ENCODE results near the gene MAN2A2. TPM values are rescaled to one million over a fixed set of nuclear protein-coding genes. Genes with fewer than 3 reads are reported as not detected.
"Not testable (repeated sequence)": the region's sequence is repeated elsewhere in the genome, so short reads cannot be mapped to it uniquely, and the experiment has no call there.

The MAN2A2 gene
- polyA plus RNA-seq, 10 donors: 21.2 to 44.6 (median 33.3) TPM

DNA sequence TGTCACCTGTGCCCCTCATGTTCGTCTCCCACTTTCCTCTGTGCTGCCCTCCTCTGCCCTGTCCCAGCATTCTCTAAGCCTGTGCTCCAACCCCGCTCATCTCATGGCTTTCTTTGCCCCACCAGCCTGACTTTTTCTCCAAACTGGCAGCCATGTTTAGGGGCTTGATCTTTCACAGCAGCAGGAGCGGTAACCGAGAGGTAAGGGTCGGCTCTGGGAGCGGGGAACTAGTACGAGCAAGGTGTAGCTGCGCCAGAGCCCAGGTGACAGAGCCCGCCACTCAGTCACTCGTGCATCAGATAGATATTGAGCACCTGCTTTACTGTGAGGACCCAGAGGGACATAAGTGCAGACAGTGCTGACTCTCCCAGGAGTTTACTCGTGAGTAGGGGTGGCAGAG, 13.4 kb downstream of the MAN2A2 start:
- no peak for DNase-seq

DNA sequence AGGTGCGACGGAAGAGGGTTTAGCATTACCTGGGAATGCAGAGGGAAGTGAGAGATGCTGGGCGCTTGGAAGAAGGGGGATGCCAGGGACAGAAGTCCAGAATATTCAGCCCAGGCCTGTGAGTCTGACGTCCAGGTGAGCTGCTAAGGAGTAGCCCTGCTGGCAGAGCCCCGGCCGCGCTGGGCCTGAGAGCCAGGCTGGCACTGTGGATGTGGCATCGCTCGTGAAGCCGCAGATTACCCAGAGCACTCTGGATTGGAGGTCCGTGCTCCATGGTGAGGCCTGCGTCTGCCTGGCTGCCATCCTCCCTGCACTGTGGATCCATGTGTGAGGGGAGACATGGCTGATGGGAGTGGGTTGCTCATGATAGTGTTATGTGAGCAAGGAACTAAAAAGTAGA, 14.5 kb downstream of the MAN2A2 start:
- no peak for DNase-seq

DNA sequence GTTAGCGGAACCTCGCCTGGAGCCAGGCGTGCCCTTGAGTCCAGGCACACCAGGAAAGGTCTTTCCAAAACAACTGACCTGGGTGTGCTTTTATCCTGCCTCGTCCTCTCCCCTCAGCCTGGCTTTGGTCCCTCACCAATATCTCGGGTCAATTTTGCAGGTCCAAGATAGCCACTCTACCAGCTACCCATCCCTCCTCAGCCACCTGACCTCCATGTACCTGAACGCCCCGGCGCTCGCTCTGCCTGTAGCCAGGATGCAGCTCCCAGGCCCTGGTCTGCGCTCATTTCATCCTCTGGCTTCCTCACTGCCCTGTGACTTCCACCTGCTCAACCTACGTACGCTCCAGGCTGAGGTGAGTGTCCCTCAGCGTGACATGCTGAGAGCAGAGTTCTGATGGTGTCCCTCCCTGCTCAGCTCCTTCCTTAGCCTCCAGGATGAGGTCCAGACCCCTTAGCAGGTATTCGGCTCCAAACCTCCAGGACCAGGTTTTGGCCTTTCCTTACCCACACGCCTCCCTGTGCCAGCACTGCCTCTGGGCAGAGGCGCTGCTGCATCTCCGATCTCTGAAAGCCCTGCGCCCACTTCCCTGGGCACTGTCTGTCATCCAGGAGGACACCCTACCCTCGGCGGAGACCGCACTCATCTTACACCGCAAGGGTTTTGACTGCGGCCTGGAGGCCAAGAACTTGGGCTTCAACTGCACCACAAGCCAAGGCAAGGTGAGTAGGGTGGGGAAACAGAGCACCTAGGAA, 15.1 kb downstream of the MAN2A2 start:
- no peak for DNase-seq

DNA sequence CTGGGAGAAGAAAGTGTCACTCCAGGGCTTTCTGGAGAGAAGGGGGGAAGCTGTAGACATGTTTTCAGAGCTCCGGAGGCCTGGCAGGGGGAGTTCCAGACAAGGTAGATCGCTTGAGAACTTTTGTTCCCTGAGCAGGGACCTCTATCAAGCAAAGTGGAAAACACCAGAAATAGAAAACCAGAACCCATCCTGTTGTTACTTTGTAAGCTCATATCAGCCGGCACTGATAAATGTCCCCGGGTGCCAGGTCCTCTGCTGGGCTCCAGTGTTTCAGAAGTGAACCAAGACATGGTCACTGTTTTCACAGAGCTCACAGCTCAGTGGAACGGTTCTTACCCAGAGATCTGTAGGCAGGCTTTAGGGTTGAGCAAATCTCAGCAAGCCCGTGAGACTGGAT, 15.7 kb downstream of the MAN2A2 start:
- DNase-seq: no peak

DNA sequence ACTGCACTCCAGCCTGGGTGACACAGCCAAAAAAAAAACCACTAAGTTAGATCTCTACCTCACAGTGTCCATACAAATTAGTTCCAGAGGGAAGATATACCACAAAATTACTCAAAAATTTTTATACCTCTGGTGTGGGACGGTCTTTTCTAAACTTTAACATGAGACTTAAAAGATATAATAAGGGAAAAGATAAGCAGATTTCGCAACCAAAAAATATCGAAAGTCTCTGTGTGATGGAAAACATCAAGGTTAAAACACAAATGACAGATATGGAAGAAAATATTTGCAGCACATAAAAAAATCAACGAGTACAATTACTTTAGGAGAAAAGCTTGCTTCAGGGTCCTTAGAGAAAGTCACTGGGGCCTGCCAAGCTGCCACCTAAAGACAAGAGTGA, 18.8 kb downstream of the MAN2A2 start:
- DNase-seq: no peak

DNA sequence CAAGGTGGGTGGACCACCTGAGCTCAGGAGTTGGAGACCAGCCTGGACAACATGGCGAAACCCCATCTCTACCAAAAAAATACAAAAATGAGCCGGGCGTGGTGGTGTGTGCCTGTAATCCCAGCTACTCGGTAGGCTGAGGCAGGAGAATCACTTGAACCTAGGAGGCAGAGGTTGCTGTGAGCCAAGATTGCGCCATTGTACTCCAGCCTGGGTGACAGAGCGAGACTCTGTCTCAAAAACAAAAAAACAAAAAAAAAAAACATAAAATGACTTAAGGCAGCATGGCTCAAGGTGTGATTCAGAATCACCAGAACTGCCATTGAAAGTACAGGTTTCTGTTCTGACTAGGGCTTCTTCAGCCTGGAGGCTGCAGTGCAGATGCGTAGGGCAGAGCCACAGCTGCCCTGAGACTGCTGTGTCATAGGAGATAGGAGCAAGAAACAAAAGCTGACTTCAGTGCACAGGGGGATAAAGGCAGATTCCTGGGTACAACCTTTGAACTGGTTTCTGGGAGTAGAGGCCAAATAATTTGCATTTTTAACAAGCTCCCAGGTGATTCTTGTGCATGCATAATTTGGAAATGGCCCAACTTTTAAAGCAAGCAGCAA, 19.7 kb downstream of the MAN2A2 start:
- DNase-seq: not testable (repeated sequence)

DNA sequence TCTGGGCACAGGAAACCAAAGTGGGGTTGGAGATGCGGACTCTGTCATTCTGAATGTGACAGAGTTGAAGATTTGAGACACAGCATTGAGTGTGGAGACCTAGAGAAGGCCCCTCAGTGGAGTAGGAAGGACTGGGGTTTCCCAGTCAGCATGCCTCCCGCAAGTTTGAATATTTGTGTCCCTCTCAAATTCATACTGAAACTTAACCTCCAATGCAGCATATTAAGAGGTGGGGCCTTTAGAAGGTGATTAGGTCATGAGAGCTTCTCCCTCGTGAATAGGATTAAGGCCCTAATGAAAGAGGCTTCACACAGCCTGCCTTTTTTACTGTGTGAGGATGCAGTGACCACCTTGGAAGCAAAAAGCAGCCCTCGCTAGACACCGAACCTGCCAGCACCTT, 21.3 kb downstream of the MAN2A2 start:
- DNase-seq: no peak

DNA sequence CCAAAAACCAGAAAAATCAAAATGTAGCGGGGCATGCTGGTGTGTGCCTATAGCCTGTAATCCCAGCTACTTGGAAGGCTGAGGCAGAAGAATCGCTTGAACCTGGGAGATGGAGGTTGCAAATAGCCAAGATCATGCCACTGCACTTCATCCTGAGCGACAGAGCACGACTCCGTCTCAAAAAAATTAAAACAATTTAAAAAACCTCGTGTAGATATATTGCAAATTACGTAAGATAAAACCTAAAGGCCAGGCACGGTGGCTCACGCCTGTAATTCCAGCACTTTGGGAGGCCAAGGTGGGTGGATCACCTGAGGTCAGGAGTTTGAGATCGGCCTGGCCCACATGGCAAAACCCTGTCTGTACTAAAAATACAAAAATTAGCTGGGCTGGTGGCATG, 23.7 kb downstream of the MAN2A2 start:
- DNase-seq: not testable (repeated sequence)

DNA sequence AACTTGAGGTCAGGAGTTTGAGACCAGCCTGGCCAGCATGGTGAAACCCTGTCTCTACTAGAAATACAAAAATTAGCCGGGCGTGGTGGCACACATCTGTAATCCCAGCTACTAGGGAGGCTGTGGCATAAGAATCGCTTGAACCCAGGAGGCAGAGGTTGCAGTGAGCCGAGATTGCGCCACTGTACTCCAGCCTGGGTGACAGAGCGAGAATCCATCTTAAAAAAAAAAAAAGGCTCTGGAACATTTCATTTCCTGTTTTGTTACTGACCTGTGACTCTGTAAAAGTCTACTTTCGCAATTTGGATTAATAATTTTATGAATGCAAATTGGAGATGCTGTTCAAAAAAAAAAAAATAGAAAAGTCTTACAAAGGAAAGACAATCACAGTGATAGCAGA, 25.0 kb downstream of the MAN2A2 start:
- not testable (repeated sequence) for DNase-seq

DNA sequence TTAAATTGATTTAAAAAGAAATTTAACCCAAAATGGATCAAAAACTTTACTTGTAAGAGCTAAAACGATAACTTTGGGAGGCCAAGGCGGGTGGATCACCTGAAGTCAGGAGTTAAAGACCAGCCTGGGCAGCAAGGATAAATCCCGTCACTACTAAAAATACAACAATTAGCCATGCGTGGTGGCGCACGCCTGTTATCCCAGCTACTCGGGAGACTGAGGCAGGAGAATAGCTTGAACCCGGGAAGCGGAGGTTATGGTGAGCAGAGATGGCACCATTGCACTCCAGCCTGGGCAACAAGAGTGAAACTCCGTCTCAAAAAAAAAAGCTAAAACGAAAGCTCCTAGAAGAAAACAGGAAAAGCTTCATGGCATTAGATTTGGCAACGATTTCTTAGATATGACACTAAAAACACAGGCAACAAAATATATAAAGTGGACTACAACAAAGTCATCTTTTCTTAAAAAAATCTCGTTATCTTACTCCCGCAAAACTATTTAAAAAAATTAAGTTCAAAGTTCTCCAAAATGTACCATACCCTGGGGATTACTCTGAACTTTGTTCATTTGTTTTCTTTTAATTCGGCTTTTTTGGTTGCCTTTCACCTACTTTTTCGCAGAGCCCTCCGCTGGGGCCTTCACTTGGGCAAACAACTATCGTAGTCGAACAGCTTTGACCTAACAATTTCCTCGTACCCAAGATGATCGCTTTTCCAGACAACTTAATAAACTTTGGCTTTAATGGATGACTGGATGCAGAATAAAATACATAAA, 26.3 kb downstream of the MAN2A2 start:
- no peak for DNase-seq

DNA sequence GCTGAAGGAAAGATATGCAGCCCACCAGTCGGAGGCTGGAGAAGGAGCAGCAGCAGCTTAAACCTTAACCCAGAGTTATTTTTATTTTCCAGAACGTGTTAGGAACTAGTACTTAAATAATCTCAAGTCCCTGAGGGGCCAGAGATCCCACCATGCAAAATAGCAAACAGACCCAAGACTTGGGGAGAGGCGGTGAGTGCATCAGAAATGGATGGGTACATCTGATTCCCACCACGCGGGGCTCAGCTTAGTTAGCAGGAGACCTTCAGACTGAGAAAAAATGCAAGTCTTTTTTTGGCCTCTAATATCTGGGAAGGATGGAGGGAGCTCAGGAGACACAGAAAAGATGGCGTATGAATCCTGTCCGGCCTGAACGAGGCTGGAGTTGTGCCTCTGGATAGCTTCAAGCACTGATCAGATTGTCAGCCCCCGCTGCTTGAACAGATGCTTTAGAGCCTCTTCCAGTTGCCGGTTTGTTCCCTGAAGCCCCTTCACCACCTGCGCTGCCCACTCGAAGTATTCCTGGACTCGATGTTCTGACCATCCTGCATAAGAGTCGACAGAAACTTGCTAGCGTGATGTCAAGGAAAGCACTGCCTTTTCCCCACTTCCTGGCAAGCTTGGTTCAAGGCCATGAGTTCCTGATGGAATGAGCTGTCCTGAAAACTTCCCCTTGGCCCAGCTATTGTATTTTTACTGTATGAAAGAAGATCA, 27.9 kb downstream of the MAN2A2 start:
- no peak for DNase-seq

DNA sequence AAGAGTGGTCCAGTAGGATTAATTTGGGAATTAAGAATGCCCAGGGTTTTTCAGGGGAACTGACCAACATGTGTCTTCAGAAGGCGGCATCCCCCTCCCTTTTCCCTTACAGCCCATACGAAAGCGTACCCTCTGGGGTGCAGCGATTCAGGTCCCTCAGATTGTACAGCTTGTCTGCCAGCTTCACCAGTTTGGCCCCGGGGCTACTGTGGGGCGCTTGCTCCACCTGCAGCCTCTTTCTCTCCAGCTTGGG, 28.4 kb downstream of the MAN2A2 start:
- no peak for DNase-seq

DNA sequence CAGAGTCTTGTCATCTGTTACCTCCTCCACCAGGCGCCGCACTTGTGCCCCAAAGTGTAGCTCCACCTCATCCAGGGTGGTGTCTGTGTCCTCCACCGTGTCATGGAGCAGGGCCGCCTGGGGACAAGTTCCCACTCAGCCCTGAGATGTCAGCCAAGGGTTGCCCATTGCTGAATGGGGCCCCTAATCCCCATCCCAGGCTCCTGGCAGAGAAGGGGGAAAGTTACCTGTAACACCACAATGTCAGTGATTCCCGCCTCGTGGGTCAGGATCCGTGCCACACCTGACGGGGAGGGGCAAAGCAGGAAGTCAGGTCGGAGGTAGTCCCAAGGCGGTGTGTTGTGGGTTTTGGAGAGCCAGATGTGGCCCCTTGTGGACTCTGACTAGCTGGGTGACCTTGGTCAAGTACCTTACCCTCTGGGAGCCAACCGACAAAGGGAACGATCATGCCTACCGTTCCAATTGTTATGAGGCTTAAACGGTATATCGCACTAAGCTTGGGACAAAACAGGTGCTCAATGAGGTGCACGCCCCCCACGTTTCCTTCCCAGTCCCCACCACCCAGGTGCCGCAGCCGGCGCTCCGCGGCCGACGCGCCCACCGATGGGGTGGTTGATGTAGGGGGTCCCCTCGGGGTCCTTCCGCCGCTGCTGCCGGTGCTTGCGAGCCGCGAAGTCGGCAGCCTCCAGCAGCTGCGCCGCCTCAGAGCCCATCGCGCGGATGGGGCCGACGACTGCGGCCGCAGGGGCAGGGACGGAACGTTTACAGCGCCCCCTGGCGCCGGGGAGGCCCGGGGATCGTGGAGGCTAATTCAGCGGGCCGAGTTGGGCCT, 28.9 kb downstream of the MAN2A2 start, which contains the start of gene HDDC3:
HDDC3 (minus strand) TSS at position 722 of the 832 bp plus-strand sequence; CDS start at position 713, 9 bp downstream.
- peak; percentile 79 to 95 (median 93) for DNase-seq

DNA sequence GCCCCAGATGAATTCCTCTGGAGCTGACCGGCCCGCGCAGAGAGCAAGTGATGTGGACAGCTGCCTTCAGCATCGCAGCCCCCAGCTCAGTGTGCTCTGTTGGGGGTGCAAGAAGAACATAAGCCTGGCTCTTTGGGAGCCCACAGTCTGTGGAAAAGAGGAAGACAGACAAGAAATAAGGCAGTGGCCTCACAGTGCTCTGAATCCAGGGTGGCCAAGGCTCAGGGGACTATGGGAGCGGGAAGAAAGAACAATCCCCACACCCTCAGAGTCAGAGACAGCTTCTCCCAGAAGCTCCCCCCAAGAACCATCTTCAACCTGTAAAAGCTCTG, 29.5 kb downstream of the MAN2A2 start:
- no peak for DNase-seq

DNA sequence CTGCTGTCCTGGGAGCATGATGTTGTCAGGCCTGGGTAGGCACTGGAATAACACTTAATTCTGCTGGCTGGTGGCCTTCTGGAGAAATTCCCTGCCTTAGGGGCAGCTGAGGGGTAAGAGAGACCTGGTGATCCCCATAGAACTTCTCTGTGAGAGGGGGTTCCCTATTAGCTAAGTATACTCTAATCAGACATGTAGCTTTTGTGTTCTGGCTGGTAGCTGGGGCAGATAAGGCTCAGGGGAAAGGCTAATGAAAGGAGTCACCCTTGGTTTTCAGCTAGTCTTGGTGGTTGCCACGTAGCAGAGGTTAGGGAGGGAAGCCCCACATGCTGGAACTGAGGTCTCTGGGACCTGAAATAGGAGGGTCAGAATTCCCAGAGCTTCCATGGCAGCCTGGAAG, 30.2 kb downstream of the MAN2A2 start:
- DNase-seq: no peak

DNA sequence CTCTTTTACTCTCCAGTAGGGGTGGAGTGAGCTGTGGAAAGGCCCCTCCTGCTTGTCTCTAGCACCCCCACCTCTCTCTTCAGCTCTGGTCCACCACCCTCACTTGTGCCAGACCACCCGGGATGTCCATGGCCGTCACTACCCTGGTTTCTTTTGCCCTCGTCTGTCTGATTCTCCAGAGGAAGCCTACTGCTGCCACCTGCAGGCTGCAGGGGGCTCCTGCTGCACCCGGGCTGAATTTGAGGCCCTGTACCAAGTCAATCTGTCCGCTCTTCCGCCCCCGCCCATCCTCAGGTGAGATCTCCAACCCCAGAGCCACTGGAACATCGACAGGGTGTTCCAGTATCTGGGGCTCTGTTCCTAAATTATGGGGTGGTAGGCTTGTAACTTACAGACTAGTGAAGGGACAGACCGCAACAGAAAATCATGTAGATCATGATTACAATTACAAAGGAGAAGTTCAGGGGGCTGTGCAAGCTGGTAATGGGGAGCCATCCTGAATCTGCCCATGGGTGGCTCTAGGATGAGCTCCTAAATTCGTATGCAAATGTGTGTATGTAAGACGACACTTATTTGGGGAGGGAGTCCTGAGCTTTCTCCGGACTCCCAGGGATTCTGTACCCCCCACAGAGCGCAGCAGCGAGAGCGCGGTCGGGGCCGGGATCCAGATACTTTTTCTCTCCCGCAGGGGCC, 31.3 kb downstream of the MAN2A2 start:
- peak; percentile 68 to 91 (median 82) for DNase-seq

DNA sequence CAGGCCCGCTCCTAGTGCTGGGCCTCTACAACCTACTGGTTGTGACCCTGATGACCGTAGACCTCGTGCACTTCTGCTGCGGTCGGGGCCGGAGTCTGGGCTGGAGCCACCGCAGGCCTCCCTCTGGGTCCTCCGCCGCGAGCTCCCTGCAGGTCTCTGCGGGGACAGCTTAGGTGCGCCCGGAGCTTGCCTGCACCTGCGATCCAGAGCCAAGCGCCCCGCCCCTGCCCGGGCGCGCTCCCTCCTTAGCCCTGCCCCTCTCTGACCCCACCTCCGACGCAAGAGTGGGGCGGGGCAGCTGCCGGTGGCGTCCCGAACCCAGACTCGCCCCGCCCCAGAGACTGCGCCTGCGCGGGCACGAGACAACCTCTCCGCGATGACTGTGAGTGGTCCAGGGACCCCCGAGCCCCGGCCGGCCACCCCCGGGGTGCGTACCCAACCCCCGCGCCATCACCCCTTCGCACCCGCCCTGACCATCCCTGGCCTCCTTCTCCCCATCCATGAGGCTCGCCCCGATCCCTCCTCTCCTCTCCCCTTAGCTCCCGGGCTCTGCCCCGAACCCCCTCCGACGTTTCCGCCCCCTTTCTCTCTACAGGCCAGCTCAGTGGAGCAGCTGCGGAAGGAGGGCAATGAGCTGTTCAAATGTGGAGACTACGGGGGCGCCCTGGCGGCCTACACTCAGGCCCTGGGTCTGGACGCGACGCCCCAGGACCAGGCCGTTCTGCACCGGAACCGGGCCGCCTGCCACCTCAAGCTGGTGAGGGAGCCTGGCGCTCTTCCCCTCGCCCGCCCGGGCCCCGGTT, 32.0 kb downstream of the MAN2A2 start, which contains the start of gene UNC45A:
UNC45A (plus strand) TSS at position 337 of the 803 bp plus-strand sequence; CDS start at position 377, 40 bp downstream.
- DNase-seq: peak; percentile 88 to 97 (median 91)

DNA sequence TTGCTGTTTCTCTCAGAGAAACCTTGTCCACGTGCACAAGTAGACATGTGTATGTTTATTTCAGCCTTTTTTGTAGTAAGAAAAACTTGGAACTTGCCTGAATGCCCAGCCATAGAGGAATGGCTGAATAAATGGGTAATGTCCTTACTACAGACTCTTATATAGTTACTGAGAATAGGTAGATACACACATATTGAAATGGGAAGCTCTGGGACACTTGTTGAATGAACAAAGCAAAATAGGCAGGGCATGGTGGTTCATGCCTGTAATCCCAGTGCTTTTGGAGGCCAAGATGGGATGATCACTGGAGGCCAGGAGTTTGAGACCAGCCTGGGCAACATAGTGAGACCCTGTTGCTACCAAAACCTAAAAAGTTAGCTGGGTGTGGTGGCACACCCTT, 33.7 kb downstream of the MAN2A2 start:
- DNase-seq: no peak

DNA sequence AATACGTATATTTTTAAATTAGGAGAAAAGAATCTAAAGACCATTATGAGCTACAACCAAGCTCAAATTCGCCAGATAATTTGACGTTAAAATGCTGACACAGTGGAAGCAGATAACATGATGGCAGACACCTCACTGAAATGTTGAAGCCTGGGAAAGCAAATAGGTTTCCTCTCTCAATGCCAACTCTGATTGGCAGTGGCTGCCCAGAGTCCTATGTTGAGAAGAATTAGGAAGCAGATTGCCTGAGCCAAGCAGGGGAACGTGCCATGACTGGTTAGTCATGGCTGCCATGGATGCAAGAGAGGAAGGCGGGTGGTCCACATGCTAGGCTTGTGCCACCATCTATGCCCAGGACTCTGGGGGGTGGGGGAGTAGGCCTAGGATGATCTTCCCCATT, 35.2 kb downstream of the MAN2A2 start:
- no peak for DNase-seq

DNA sequence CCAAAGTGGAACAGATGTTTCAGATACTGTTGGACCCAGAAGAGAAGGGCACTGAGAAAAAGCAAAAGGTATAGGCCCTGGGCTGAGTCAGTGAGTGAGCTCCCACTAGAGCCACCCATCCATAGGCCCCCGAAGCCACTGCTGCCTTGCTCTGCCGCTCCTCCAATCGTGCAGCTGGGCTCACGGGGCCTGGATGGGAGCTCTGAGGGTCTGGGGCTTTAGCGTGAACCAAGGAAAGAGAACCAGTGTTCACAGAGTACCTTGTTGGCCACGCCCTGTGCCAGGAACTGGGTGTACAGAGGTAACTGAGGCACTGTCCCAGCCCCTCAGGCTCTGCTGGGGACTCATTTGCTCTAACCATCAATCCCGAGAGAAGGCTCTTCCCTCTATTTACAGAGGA, 36.7 kb downstream of the MAN2A2 start:
- no peak for DNase-seq

Measured in muscle of back (tissue), 11 donors.